Colonic mucosa (tissue), 4 donors: ENCODE results near the gene PNLIPRP1. TPM values are rescaled to one million over a fixed set of nuclear protein-coding genes. Genes with fewer than 3 reads are reported as not detected.

Experiments
- DNase-seq: peaks from one replicate; pipeline ENCODE4 v3.0.0-alpha.2; 2020
- H3K27ac ChIP-seq: fragments of 200-600 bp; one replicate; pipeline ENCODE4 v1.8.0; 2021
- H3K27me3 ChIP-seq: fragments of 200-600 bp; one replicate; pipeline ENCODE4 v1.8.0; 2021
- H3K36me3 ChIP-seq: fragments of 200-600 bp; one replicate; pipeline ENCODE4 v1.8.0; 2021
- H3K4me1 ChIP-seq: fragments of 200-600 bp; one replicate; pipeline ENCODE4 v1.8.0; 2021; ENCODE audit warnings: mild to moderate bottlenecking
- H3K4me3 ChIP-seq: fragments of 200-600 bp; one replicate; pipeline ENCODE4 v1.8.0; 2021
- H3K9ac ChIP-seq, 2 donors: one replicate each; pipeline ENCODE4 v1.7.0; 2013; ENCODE audit warnings: control low read depth in 2 of 2, low read depth in 2 of 2, low read length in 2 of 2
- H3K9me3 ChIP-seq: fragments of 200-600 bp; one replicate; pipeline ENCODE4 v1.8.0; 2021
- CTCF ChIP-seq: fragments of 200-600 bp; IDR thresholded peaks from one replicate; pipeline ENCODE4 v1.8.0; 2022; ENCODE audit warnings: antibody characterized with exemption, mild to moderate bottlenecking
- intact Hi-C: fragments of 100-400 bp; cut with DNase I; formaldehyde crosslinking; loops from one replicate; pipeline ENCODE4 v1.14.1; 2022
- total RNA-seq, 2 donors: library from RNA; stranded (reverse); fragmentation: NEBNext Ultra II Directional in 1 of 2; extraction: Animal tissue kit (Norgen Biotek cat#: 25700) in 1 of 2; gene quantifications; one replicate each; pipeline ENCODE4 v1.2.1, GENCODE V29; 2021
- donor health status: healthy.
- donor health status: DM: no; HTN: no; CAD: no.
- donor health status: DM: no; HTN: no; CAD: no.

The PNLIPRP1 gene
- total RNA-seq, 2 donors from 2014 or later = 2.5 TPM; not detected in 1

- no peak for TF ChIP-seq CTCF
- intact Hi-C loops = loop anchor here (5.0 kb wide), 1 partner anchor 161 kb away; no protein-coding TSS in a partner anchor
- H3K4me3 ChIP-seq = no peak overlapping the region
- H3K9me3 ChIP-seq = no peaks in the 10 kb centered on the region
- DNase-seq = no peak
- peaks cover 3% of the 10 kb centered on the region for H3K4me1 ChIP-seq
- no peaks in the 10 kb centered on the region for H3K36me3 ChIP-seq
- H3K27ac ChIP-seq = no peak overlapping the region
- H3K27me3 ChIP-seq = no peaks in the 10 kb centered on the region
- no peak overlapping the region for H3K9ac ChIP-seq
These were observed 35.1 kb downstream of the PNLIPRP1 start for GRCh38 chr10:116625845-116626244.

GRCh38 chr10:116626815-116627214 is 36.1 kb downstream of the PNLIPRP1 start:
- Histone ChIP-seq H3K9ac (no peak overlapping the region), H3K4me1 (no peaks in the 10 kb centered on the region), H3K9me3 (no peaks in the 10 kb centered on the region), H3K36me3 (no peaks in the 10 kb centered on the region), H3K4me3 (no peak overlapping the region), H3K27me3 (no peaks in the 10 kb centered on the region), H3K27ac (no peak overlapping the region)
- DNase-seq = no peak
- intact Hi-C loops = loop anchor here (5.0 kb wide), 1 partner anchor 160 kb away; no protein-coding TSS in a partner anchor
- TF ChIP-seq CTCF = no peak

DNA sequence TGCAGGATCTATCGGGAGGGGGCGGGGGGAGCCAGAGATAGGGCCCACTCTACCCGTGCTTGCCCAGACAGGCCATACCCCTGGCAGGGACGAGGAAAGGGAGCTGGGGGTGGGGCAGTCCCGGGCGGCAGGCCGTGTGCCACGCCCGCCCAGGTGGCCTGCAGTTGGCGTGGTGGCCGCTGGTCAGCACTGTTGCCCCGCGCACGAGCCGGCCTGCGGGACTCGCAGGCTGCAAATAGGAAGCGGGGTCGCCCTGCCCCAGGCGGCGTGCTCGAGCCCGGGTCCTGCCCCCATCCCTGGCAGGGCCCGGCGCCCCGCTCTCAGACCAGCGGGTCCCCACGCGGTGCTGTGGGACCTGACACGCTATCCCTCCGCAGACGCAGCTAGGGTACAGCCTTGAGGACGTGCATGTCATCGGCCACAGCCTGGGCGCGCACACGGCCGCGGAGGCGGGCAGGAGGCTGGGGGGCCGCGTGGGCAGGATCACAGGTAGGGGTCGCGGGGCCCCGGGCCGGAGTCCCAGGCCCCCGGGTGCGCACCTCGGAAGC is 36.7 kb downstream of the PNLIPRP1 start:
- Histone ChIP-seq H3K4me3 (peak overlapping the region; percentile 51), H3K9me3 (no peaks in the 10 kb centered on the region), H3K27me3 (no peaks in the 10 kb centered on the region), H3K36me3 (no peaks in the 10 kb centered on the region), H3K27ac (no peak overlapping the region), H3K4me1 (no peaks in the 10 kb centered on the region), H3K9ac (peak overlapping the region; percentile 23 to 53)
- intact Hi-C loops = loop anchor here (5.0 kb wide), 1 partner anchor 160 kb away; no protein-coding TSS in a partner anchor
- DNase-seq = peak; percentile 71
- TF ChIP-seq CTCF = peak; percentile 48

- H3K4me3 ChIP-seq = no peak overlapping the region
- no peaks in the 10 kb centered on the region for H3K9me3 ChIP-seq
- H3K36me3 ChIP-seq = no peaks in the 10 kb centered on the region
- H3K9ac ChIP-seq = no peak overlapping the region
- intact Hi-C loops = loop anchor here (5.0 kb wide), 1 partner anchor 158 kb away; no protein-coding TSS in a partner anchor
- no peak for DNase-seq
- no peak overlapping the region for H3K27ac ChIP-seq
- no peaks in the 10 kb centered on the region for H3K27me3 ChIP-seq
- no peak for TF ChIP-seq CTCF
- no peaks in the 10 kb centered on the region for H3K4me1 ChIP-seq
These were observed 38.6 kb downstream of the PNLIPRP1 start for GRCh38 chr10:116629340-116629739.

- intact Hi-C loops = no loop called here
- DNase-seq = no peak
- TF ChIP-seq CTCF = no peak
- H3K27ac ChIP-seq = no peak overlapping the region
- H3K9me3 ChIP-seq = no peaks in the 10 kb centered on the region
- no peak overlapping the region for H3K9ac ChIP-seq
- H3K4me1 ChIP-seq = no peaks in the 10 kb centered on the region
- H3K27me3 ChIP-seq = no peaks in the 10 kb centered on the region
- no peaks in the 10 kb centered on the region for H3K36me3 ChIP-seq
- no peak overlapping the region for H3K4me3 ChIP-seq
These were observed 39.3 kb downstream of the PNLIPRP1 start for GRCh38 chr10:116630020-116630419.
